ENCODE measurements around the gene MTMR11. TPM values are rescaled to one million over a fixed set of nuclear protein-coding genes. Genes with fewer than 3 reads are reported as not detected.

Gene MTMR11
- total and polyA plus RNA-seq, 2 of the 13 experiments (the other 11 are each of a cell fraction or from before 2014, with no cell fraction given) = 0.49 to 2.8 TPM

GRCh38 chr1:149887456-149888246 is 49.0 kb downstream of the MTMR11 start (continued):
- TF ChIP-seq TAF1 (CRISPR knock-in tag; IDR thresholded peaks at IDR 0.05) (peak; percentile 58; the same call in 1 of the 2 replicates), ZFY (CRISPR knock-in tag; IDR thresholded peaks at IDR 0.05) (peak; percentile 53; the same call in 1 of the 2 replicates), BCL3 (CRISPR knock-in tag; IDR thresholded peaks at IDR 0.05) (peak; percentile 81), KDM3A (CRISPR knock-in tag; IDR thresholded peaks at IDR 0.05; ENCODE audit: low read depth) (peak; percentile 53; the same call in 1 of the 2 replicates), SMARCC2 (IDR thresholded peaks at IDR 0.05) (no peak), ZNF670 (CRISPR knock-in tag; IDR thresholded peaks at IDR 0.05; ENCODE audit: borderline replicate concordance) (peak; percentile 32; the same call in 1 of the 2 replicates), SP2 (CRISPR knock-in tag; IDR thresholded peaks at IDR 0.05) (0 out of 2 replicates have a peak, but pooled peaks have one; percentile 37), FIP1L1 (IDR thresholded peaks at IDR 0.05; ENCODE audit: borderline replicate concordance, insufficient read depth, low read depth, low read length) (0 out of 2 replicates have a peak, but pooled peaks have one; percentile 98), ZNF547 (CRISPR knock-in tag; IDR thresholded peaks at IDR 0.05) (peak; percentile 52; the same call in 1 of the 2 replicates), MLLT10 (CRISPR knock-in tag; IDR thresholded peaks at IDR 0.05) (no peak), MED1 (CRISPR knock-in tag; IDR thresholded peaks at IDR 0.05) (0 out of 2 replicates have a peak, but pooled peaks have one; percentile 35), ISX (CRISPR knock-in tag; conservative IDR thresholded peaks at IDR 0.05) (no peak), ZNF44 (CRISPR knock-in tag; IDR thresholded peaks at IDR 0.05) (0 out of 2 replicates have a peak, but pooled peaks have one; percentile 85), RBAK (CRISPR knock-in tag; IDR thresholded peaks at IDR 0.05) (no peak), ZNF564 (CRISPR knock-in tag; IDR thresholded peaks at IDR 0.05) (0 out of 2 replicates have a peak, but pooled peaks have one; percentile 53), MAFF (IDR thresholded peaks at IDR 0.05; ENCODE audit: low read depth, low read length) (no peak), ZBTB7A (CRISPR knock-in tag; IDR thresholded peaks at IDR 0.05) (0 out of 2 replicates have a peak, but pooled peaks have one; percentile 21), ZFP82 (CRISPR knock-in tag; IDR thresholded peaks at IDR 0.05; ENCODE audit: borderline replicate concordance) (0 out of 2 replicates have a peak, but pooled peaks have one; percentile 29), HNRNPLL (IDR thresholded peaks at IDR 0.05; ENCODE audit: low read depth, low read length, poor library complexity, severe bottlenecking) (peak; percentile 98), HDAC1 (CRISPR knock-in tag; IDR thresholded peaks at IDR 0.05) (peak; percentile 73), NFYC (CRISPR knock-in tag; IDR thresholded peaks at IDR 0.05) (peak; percentile 85), RBFOX2 (IDR thresholded peaks at IDR 0.05; ENCODE audit: low read depth, low read length) (peak; percentile 93), ZFP91 (CRISPR knock-in tag; IDR thresholded peaks at IDR 0.05; ENCODE audit: borderline replicate concordance) (peak; percentile 30; the same call in 1 of the 2 replicates), POLR2AphosphoS2 (IDR thresholded peaks at IDR 0.05; ENCODE audit: low read depth, low read length) (peak; percentile 35)
- TF ChIP-seq, protein P1, sequence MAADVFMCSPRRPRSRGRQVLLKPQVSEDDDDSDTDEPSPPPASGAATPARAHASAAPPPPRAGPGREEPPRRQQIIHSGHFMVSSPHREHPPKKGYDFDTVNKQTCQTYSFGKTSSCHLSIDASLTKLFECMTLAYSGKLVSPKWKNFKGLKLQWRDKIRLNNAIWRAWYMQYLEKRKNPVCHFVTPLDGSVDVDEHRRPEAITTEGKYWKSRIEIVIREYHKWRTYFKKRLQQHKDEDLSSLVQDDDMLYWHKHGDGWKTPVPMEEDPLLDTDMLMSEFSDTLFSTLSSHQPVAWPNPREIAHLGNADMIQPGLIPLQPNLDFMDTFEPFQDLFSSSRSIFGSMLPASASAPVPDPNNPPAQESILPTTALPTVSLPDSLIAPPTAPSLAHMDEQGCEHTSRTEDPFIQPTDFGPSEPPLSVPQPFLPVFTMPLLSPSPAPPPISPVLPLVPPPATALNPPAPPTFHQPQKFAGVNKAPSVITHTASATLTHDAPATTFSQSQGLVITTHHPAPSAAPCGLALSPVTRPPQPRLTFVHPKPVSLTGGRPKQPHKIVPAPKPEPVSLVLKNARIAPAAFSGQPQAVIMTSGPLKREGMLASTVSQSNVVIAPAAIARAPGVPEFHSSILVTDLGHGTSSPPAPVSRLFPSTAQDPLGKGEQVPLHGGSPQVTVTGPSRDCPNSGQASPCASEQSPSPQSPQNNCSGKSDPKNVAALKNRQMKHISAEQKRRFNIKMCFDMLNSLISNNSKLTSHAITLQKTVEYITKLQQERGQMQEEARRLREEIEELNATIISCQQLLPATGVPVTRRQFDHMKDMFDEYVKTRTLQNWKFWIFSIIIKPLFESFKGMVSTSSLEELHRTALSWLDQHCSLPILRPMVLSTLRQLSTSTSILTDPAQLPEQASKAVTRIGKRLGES (CRISPR knock-in tag; IDR thresholded peaks at IDR 0.05; ENCODE audit: borderline replicate concordance) = no peak
